GM19455 (cell line): Measurements from ENCODE around the gene VWCE.
"Not testable (repeated sequence)": the region's sequence is repeated elsewhere in the genome, so short reads cannot be mapped to it uniquely, and the experiment has no call there.

Experiments used
- ATAC-seq: cut with Tn5 transposase; IDR thresholded peaks from one replicate; pipeline ENCODE4 v1.9.1; 2021; ENCODE audit not compliant: unreplicated experiment

VWCE gene

GRCh38 chr11:61219016-61219415 is 76.1 kb downstream of the VWCE start:
- ATAC-seq = not testable (repeated sequence)

GRCh38 chr11:61218306-61218705 is 76.8 kb downstream of the VWCE start:
- ATAC-seq = not testable (repeated sequence)

- not testable (repeated sequence) for ATAC-seq
These were observed 81.3 kb downstream of the VWCE start for GRCh38 chr11:61213711-61214324.

- not testable (repeated sequence) for ATAC-seq
These were observed 82.9 kb downstream of the VWCE start for GRCh38 chr11:61212202-61212601.

GRCh38 chr11:61211327-61211952 is 83.7 kb downstream of the VWCE start:
- not testable (repeated sequence) for ATAC-seq

GRCh38 chr11:61210629-61211028 is 84.5 kb downstream of the VWCE start:
- not testable (repeated sequence) for ATAC-seq
